ENCODE data around the gene TANGO6.

Gene TANGO6

DNA sequence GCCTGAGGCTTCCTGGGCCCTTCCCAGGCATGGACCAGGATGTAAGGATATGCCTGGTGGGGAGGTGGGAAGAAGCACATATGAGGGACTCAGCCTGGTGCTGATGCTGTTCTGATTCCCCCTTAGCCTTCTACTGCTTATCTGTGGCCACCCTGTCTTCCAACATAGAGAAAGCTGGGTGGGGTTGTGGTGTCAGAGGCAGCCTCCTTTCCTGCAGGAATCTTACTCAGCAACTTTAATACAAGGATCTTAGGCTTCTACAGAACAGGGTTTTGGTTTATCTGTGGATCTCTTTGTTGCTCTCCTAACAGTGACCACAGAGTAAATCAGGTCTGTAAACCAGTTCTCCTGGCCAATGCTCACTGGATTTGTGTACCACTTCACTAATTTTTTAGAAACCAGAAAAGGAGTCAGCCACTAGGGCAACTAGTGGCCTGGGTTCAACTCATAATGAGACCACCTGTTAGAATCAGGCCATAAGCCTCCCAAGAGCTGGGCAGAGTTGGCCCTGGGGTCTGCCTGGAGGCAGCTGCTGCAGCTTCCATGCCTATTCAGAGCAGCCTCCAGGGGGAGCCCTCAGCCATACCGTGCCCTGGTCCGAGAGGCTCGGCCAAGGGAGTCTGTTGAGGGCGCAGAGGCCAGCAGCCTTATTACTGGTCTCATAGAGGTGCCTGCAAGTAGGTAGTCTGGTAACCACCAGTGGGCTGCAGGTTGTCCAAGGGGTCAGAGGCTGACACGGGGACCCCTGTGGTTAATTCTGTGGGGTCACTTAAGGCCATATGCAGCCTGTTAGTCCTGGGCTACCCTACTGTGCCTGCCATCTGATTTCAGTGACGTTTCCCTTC, 269.2 kb downstream of the TANGO6 start:
- Mint-ChIP-seq H3K27me3 (ENCODE audit: low read depth) (peaks cover 35% of the 10 kb centered on the region), H3K4me1 (peaks cover 6% of the 10 kb centered on the region), H3K9me3 (no peaks in the 10 kb centered on the region), H3K36me3 (ENCODE audit: low read depth) (peaks cover 28% of the 10 kb centered on the region), H3K27ac (no peak overlapping the region), H3K4me3 (no peak overlapping the region)
- TF ChIP-seq, protein P1, sequence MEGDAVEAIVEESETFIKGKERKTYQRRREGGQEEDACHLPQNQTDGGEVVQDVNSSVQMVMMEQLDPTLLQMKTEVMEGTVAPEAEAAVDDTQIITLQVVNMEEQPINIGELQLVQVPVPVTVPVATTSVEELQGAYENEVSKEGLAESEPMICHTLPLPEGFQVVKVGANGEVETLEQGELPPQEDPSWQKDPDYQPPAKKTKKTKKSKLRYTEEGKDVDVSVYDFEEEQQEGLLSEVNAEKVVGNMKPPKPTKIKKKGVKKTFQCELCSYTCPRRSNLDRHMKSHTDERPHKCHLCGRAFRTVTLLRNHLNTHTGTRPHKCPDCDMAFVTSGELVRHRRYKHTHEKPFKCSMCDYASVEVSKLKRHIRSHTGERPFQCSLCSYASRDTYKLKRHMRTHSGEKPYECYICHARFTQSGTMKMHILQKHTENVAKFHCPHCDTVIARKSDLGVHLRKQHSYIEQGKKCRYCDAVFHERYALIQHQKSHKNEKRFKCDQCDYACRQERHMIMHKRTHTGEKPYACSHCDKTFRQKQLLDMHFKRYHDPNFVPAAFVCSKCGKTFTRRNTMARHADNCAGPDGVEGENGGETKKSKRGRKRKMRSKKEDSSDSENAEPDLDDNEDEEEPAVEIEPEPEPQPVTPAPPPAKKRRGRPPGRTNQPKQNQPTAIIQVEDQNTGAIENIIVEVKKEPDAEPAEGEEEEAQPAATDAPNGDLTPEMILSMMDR (IDR thresholded peaks at IDR 0.05; ENCODE audit: unreplicated experiment in 3 of 3), result peak; percentile 48 to 58 (median 57)

DNA sequence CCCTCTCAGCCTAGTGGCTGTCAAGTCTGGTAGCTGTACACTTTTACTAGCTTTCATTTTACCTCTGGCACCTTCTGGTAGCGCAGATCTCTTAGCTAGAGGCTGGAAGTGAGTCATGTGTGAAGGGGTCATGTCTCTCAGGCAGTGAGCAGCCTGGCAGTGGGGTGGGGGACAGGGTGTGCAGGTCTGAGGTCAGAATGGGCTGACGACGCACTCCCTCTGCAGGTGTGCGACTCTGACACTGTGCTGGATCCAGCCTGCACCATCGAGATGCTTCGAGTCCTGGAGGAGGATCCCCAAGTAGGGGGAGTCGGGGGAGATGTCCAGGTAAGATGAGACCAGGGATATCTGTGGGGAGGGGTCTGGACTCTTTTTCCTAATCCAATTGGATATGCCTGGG, 269.9 kb downstream of the TANGO6 start:
- Mint-ChIP-seq H3K36me3 (ENCODE audit: low read depth) (peaks cover 35% of the 10 kb centered on the region), H3K4me1 (peaks cover 2% of the 10 kb centered on the region), H3K4me3 (no peak overlapping the region), H3K9me3 (no peaks in the 10 kb centered on the region), H3K27ac (no peak overlapping the region), H3K27me3 (ENCODE audit: low read depth) (peaks cover 28% of the 10 kb centered on the region)
- TF ChIP-seq, protein P1 (IDR thresholded peaks at IDR 0.05; ENCODE audit: unreplicated experiment in 3 of 3), result no peak

DNA sequence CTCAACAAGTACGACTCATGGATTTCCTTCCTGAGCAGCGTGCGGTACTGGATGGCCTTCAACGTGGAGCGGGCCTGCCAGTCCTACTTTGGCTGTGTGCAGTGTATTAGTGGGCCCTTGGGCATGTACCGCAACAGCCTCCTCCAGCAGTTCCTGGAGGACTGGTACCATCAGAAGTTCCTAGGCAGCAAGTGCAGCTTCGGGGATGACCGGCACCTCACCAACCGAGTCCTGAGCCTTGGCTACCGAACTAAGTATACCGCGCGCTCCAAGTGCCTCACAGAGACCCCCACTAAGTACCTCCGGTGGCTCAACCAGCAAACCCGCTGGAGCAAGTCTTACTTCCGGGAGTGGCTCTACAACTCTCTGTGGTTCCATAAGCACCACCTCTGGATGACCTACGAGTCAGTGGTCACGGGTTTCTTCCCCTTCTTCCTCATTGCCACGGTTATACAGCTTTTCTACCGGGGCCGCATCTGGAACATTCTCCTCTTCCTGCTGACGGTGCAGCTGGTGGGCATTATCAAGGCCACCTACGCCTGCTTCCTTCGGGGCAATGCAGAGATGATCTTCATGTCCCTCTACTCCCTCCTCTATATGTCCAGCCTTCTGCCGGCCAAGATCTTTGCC, 271.1 kb downstream of the TANGO6 start:
- Mint-ChIP-seq H3K27ac (no peak overlapping the region), H3K27me3 (ENCODE audit: low read depth) (peaks cover 16% of the 10 kb centered on the region), H3K4me3 (no peak overlapping the region), H3K36me3 (ENCODE audit: low read depth) (peaks cover 40% of the 10 kb centered on the region), H3K4me1 (no peaks in the 10 kb centered on the region), H3K9me3 (no peaks in the 10 kb centered on the region)
- TF ChIP-seq, protein P1 (IDR thresholded peaks at IDR 0.05; ENCODE audit: unreplicated experiment in 3 of 3), result no peak

DNA sequence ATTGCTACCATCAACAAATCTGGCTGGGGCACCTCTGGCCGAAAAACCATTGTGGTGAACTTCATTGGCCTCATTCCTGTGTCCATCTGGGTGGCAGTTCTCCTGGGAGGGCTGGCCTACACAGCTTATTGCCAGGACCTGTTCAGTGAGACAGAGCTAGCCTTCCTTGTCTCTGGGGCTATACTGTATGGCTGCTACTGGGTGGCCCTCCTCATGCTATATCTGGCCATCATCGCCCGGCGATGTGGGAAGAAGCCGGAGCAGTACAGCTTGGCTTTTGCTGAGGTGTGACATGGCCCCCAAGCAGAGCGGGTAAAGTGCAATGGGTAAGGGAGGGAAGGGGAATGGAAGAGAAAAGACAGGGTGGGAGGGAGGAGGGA, 271.6 kb downstream of the TANGO6 start:
- H3K27ac Mint-ChIP-seq, result no peak overlapping the region
- peaks cover 11% of the 10 kb centered on the region for H3K27me3 Mint-ChIP-seq (ENCODE audit: low read depth)
- TF ChIP-seq, protein P1 (IDR thresholded peaks at IDR 0.05; ENCODE audit: unreplicated experiment in 3 of 3), result no peak
- H3K4me1 Mint-ChIP-seq, result no peaks in the 10 kb centered on the region
- no peak overlapping the region for H3K4me3 Mint-ChIP-seq
- peaks cover 41% of the 10 kb centered on the region for H3K36me3 Mint-ChIP-seq (ENCODE audit: low read depth)
- H3K9me3 Mint-ChIP-seq, result no peaks in the 10 kb centered on the region

DNA sequence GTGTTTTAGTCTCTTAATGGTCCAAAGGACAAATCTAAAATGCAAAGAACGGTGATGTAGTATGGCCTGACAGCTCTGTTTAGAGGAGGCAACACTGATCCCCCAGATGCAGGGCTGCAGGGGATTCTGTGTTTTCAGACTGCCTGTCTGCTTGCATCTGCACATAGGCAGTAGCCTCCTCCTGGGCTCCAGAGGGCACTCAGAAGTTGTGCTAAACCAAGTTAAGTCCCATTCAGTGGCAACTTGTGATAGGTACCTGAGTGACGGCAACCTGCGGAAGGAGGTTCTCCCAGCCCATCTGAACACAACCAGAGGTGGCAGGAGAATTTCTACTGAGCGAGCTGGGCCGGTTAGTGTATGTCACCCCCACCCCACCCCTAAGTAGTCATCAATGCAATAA, 272.0 kb downstream of the TANGO6 start:
- Mint-ChIP-seq H3K4me3 (no peak overlapping the region), H3K36me3 (ENCODE audit: low read depth) (peaks cover 44% of the 10 kb centered on the region), H3K27me3 (ENCODE audit: low read depth) (peaks cover 10% of the 10 kb centered on the region), H3K27ac (no peak overlapping the region), H3K4me1 (no peaks in the 10 kb centered on the region), H3K9me3 (no peaks in the 10 kb centered on the region)
- TF ChIP-seq, protein P1 (IDR thresholded peaks at IDR 0.05; ENCODE audit: unreplicated experiment in 3 of 3), result no peak
